C4-2B (cell line): ENCODE data around the gene SDF2.

Experiments used
- CTCF ChIP-seq: fragments of 450-650 bp; conservative IDR thresholded peaks from 2 replicates; pipeline ENCODE4 v1.5.1; 2017; ENCODE audit warnings: mild to moderate bottlenecking
- ZFX ChIP-seq: fragments of 450-650 bp; IDR thresholded peaks from 2 replicates; pipeline ENCODE4 v1.6.1; 2017

- TF ChIP-seq CTCF (no peak), ZFX (no peak)
Observed at GRCh38 chr17:28648698-28649097, 13.0 kb downstream of the SDF2 start.
